Measurements from ENCODE around the gene SMIM26. TPM values are rescaled to one million over a fixed set of nuclear protein-coding genes. Genes with fewer than 3 reads are reported as not detected.
A peak's percentile ranks its signal among the peaks of the same experiment; 100 is the strongest.
"Not testable (repeated sequence)": the region's sequence is repeated elsewhere in the genome, so short reads cannot be mapped to it uniquely, and the experiment has no call there.

Gene SMIM26
- total RNA-seq, result 64.2 to 65.3 TPM (median 64.8 TPM) in 3 replicates

- peak; percentile 70 to 83 for DNase-seq (ENCODE audit: low spot score in 2 of 2, unreplicated experiment in 2 of 2)
- Mint-ChIP-seq H3K27me3 (ENCODE audit: low read depth) (no peaks in the 10 kb centered on the region), H3K27ac (peak within 1 kb of the TSS; percentile 99), H3K9me3 (peaks cover 4% of the 10 kb centered on the region), H3K36me3 (peaks cover 28% of the 10 kb centered on the region), H3K4me3 (peak within 1 kb of the TSS; percentile 92), H3K4me1 (peaks cover 17% of the 10 kb centered on the region)
- TF ChIP-seq CTCF (IDR thresholded peaks at IDR 0.05; ENCODE audit: unreplicated experiment), result no peak
These were observed at the start of gene SMIM26 for GRCh38 chr20:18566892-18567738. Gene SMIM26 (plus strand): TSS chr20:18567432. CDS start chr20:18567479, 47 bp downstream.

GRCh38 chr20:18522066-18522465, 45.2 kb upstream of the SMIM26 start:
- not testable (repeated sequence) for H3K27me3 Mint-ChIP-seq (ENCODE audit: low read depth); H3K9me3 Mint-ChIP-seq; H3K4me3 Mint-ChIP-seq; H3K27ac Mint-ChIP-seq; DNase-seq (ENCODE audit: low spot score in 2 of 2, unreplicated experiment in 2 of 2); H3K4me1 Mint-ChIP-seq
- peaks cover 15% of the 10 kb centered on the region for H3K36me3 Mint-ChIP-seq

- Mint-ChIP-seq H3K9me3 (no peaks in the 10 kb centered on the region), H3K27ac (no peak overlapping the region), H3K4me3 (no peak overlapping the region), H3K4me1 (no peaks in the 10 kb centered on the region), H3K36me3 (peaks cover 19% of the 10 kb centered on the region), H3K27me3 (ENCODE audit: low read depth) (no peaks in the 10 kb centered on the region)
- no peak for DNase-seq (ENCODE audit: low spot score in 2 of 2, unreplicated experiment in 2 of 2)
- TF ChIP-seq CTCF (IDR thresholded peaks at IDR 0.05; ENCODE audit: unreplicated experiment), result no peak
These were observed 44.2 kb upstream of the SMIM26 start for GRCh38 chr20:18523066-18523465.

- H3K4me3 Mint-ChIP-seq, result no peak overlapping the region
- H3K36me3 Mint-ChIP-seq, result peaks cover 26% of the 10 kb centered on the region
- no peak overlapping the region for H3K27ac Mint-ChIP-seq
- no peak for DNase-seq (ENCODE audit: low spot score in 2 of 2, unreplicated experiment in 2 of 2)
- TF ChIP-seq CTCF (IDR thresholded peaks at IDR 0.05; ENCODE audit: unreplicated experiment), result no peak
- H3K4me1 Mint-ChIP-seq, result no peaks in the 10 kb centered on the region
- H3K27me3 Mint-ChIP-seq (ENCODE audit: low read depth), result no peaks in the 10 kb centered on the region
- H3K9me3 Mint-ChIP-seq, result no peaks in the 10 kb centered on the region
These were observed 42.6 kb upstream of the SMIM26 start for GRCh38 chr20:18524646-18525045.

GRCh38 chr20:18526761-18527160, 40.5 kb upstream of the SMIM26 start:
- not testable (repeated sequence) for H3K27me3 Mint-ChIP-seq (ENCODE audit: low read depth); H3K4me3 Mint-ChIP-seq; H3K9me3 Mint-ChIP-seq; H3K4me1 Mint-ChIP-seq; H3K27ac Mint-ChIP-seq; DNase-seq (ENCODE audit: low spot score in 2 of 2, unreplicated experiment in 2 of 2)
- H3K36me3 Mint-ChIP-seq, result peaks cover 36% of the 10 kb centered on the region

GRCh38 chr20:18527339-18527738, 39.9 kb upstream of the SMIM26 start:
- TF ChIP-seq CTCF (IDR thresholded peaks at IDR 0.05; ENCODE audit: unreplicated experiment), result no peak
- no peak for DNase-seq (ENCODE audit: low spot score in 2 of 2, unreplicated experiment in 2 of 2)
- Mint-ChIP-seq H3K27ac (no peak overlapping the region), H3K4me1 (no peaks in the 10 kb centered on the region), H3K36me3 (peaks cover 41% of the 10 kb centered on the region), H3K9me3 (no peaks in the 10 kb centered on the region), H3K27me3 (ENCODE audit: low read depth) (no peaks in the 10 kb centered on the region), H3K4me3 (no peak overlapping the region)

All from mesothelial cell of epicardium (in vitro differentiated cells).